Measurements from ENCODE around the gene ZFYVE27. TPM values are rescaled to one million over a fixed set of nuclear protein-coding genes. Genes with fewer than 3 reads are reported as not detected.

Gene ZFYVE27
- total and polyA plus RNA-seq, 10 of the 15 experiments (the other 5 are each of a cell fraction or from before 2014, with no cell fraction given): 1.1 to 28.9 (median 21.4) TPM

DNA sequence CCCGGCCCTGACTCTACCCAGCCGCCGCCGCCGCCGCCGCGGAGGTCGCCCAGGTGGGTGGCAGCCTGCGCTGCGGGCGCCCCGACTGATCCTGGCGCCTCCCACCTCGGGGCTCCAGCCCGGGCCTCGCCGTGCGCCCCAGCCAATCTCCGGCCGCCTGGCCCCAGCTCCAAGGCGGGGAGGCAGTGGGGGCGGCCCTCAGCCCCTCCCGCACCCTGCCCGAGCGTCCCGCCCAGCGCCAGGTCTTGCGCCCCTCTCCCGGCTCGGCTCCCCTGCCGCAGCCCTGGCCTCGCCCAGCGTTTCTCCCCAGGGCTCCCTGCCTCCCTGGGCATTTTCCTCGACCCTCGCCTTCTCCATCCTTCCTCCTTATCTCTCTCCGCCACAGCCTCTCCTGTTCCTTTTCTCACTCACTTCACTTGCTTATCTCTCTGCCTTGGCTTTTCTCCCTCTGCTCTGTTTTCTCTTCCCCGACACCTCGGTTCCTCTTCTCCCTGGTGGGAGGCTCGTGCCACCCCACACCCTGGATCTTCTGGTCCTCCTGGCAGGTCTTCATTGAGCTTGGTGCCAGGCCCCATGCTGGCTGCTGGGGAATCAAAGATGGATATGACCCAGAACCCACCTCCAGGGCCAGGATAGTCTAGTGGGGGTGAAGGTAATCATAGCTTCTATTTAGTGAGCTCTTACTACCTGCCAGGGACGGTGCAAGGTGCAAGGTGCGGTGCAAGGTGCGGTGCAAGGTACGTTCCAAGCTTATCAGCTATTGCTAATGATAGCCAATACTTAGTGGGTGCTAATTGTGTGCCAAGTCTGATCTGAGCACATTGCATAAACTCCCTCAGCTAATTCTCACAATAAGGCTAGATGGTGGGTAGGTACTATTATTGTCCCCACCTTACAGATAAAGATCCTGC lies 35.2 kb downstream of the ZFYVE27 start, which contains the start of gene SFRP5:
Gene SFRP5 (minus strand): TSS at position 87 of the 911 bp plus-strand sequence. CDS start 166 bp downstream, outside the sequence.
- WGBS (ENCODE audit: insufficient coverage, insufficient replicate concordance, low lambda C conversion rate, missing lambda C conversion rate): 26% methylated on average over 30 of the region's 44 CpGs
- Histone ChIP-seq H3K36me3 (ENCODE audit: control insufficient read depth in 2 of 2, insufficient read depth in 2 of 2, low read length in 1 of 2) (no peaks in the 10 kb centered on the region), H3K4me3 (no peak within 1 kb of the TSS), H3K9me3 (replicated peaks; ENCODE audit: control insufficient read depth, insufficient read depth, low read length) (no peaks in the 10 kb centered on the region), H3K4me2 (ENCODE audit: control insufficient read depth, insufficient read depth) (0 out of 2 replicates have a peak within 1 kb of the TSS, but pooled peaks have one; percentile 17), H2AFZ (ENCODE audit: control insufficient read depth, low read depth, low read length) (no peak within 1 kb of the TSS), H4K20me1 (ENCODE audit: control insufficient read depth, insufficient read depth) (no peaks in the 10 kb centered on the region; the same call in 1 of the 2 replicates), H3K9ac (ENCODE audit: control insufficient read depth, insufficient read depth, low read length) (no peak within 1 kb of the TSS), H3K4me1 (ENCODE audit: control insufficient read depth, insufficient read depth, low read length) (no peaks in the 10 kb centered on the region), H3K27ac (ENCODE audit: control insufficient read depth, insufficient read depth) (no peak within 1 kb of the TSS), H3K27me3 (replicated peaks in 1 of 2; ENCODE audit: control insufficient read depth in 2 of 2, insufficient read depth in 2 of 2, low read length in 1 of 2) (peaks cover 7 to 9% of the 10 kb centered on the region in 2 experiments; a peak in 3 of 4 replicates), H3K79me2 (ENCODE audit: control insufficient read depth, insufficient read depth, low read length) (no peaks in the 10 kb centered on the region)
- ChIA-PET POLR2A (no interaction called here), CTCF (no interaction called here), SMC1A (ENCODE audit: uncharacterized antibody, unreplicated experiment) (interaction anchor here (0.7 kb wide), 1 partner anchor 12 kb away, joined by 3 read pairs; no protein-coding TSS in a partner anchor), RAD21 (ENCODE audit: unreplicated experiment) (no interaction called here)
- in situ Hi-C loops (cut with MboI): no loop called here
- intact Hi-C loops (cut with micrococcal nuclease; ENCODE audit: unreplicated experiment): no loop called here
- FAIRE-seq (no peak), ATAC-seq (no peak), DNase-seq (ENCODE audit: low read depth, low spot score) (no peak)
- BruUV-seq (replicated peaks): no TSS peak
- TF ChIP-seq NRF1 (conservative IDR thresholded peaks at IDR 0.05; ENCODE audit: low read depth, low read length): no peak
- TF ChIP-seq, protein P1, sequence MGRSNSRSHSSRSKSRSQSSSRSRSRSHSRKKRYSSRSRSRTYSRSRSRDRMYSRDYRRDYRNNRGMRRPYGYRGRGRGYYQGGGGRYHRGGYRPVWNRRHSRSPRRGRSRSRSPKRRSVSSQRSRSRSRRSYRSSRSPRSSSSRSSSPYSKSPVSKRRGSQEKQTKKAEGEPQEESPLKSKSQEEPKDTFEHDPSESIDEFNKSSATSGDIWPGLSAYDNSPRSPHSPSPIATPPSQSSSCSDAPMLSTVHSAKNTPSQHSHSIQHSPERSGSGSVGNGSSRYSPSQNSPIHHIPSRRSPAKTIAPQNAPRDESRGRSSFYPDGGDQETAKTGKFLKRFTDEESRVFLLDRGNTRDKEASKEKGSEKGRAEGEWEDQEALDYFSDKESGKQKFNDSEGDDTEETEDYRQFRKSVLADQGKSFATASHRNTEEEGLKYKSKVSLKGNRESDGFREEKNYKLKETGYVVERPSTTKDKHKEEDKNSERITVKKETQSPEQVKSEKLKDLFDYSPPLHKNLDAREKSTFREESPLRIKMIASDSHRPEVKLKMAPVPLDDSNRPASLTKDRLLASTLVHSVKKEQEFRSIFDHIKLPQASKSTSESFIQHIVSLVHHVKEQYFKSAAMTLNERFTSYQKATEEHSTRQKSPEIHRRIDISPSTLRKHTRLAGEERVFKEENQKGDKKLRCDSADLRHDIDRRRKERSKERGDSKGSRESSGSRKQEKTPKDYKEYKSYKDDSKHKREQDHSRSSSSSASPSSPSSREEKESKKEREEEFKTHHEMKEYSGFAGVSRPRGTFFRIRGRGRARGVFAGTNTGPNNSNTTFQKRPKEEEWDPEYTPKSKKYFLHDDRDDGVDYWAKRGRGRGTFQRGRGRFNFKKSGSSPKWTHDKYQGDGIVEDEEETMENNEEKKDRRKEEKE (IDR thresholded peaks at IDR 0.05): no peak
- TF ChIP-seq TCF3 (IDR thresholded peaks at IDR 0.05; ENCODE audit: borderline replicate concordance, insufficient read depth, low read depth, low read length): no peak
- TF ChIP-seq, protein P2, sequence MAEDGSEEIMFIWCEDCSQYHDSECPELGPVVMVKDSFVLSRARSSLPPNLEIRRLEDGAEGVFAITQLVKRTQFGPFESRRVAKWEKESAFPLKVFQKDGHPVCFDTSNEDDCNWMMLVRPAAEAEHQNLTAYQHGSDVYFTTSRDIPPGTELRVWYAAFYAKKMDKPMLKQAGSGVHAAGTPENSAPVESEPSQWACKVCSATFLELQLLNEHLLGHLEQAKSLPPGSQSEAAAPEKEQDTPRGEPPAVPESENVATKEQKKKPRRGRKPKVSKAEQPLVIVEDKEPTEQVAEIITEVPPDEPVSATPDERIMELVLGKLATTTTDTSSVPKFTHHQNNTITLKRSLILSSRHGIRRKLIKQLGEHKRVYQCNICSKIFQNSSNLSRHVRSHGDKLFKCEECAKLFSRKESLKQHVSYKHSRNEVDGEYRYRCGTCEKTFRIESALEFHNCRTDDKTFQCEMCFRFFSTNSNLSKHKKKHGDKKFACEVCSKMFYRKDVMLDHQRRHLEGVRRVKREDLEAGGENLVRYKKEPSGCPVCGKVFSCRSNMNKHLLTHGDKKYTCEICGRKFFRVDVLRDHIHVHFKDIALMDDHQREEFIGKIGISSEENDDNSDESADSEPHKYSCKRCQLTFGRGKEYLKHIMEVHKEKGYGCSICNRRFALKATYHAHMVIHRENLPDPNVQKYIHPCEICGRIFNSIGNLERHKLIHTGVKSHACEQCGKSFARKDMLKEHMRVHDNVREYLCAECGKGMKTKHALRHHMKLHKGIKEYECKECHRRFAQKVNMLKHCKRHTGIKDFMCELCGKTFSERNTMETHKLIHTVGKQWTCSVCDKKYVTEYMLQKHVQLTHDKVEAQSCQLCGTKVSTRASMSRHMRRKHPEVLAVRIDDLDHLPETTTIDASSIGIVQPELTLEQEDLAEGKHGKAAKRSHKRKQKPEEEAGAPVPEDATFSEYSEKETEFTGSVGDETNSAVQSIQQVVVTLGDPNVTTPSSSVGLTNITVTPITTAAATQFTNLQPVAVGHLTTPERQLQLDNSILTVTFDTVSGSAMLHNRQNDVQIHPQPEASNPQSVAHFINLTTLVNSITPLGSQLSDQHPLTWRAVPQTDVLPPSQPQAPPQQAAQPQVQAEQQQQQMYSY (CRISPR knock-in tag; IDR thresholded peaks at IDR 0.05): no peak
